ENCODE results near the gene SAXO2.
"Not testable (repeated sequence)": the region's sequence is repeated elsewhere in the genome, so short reads cannot be mapped to it uniquely, and the experiment has no call there.

DNA sequence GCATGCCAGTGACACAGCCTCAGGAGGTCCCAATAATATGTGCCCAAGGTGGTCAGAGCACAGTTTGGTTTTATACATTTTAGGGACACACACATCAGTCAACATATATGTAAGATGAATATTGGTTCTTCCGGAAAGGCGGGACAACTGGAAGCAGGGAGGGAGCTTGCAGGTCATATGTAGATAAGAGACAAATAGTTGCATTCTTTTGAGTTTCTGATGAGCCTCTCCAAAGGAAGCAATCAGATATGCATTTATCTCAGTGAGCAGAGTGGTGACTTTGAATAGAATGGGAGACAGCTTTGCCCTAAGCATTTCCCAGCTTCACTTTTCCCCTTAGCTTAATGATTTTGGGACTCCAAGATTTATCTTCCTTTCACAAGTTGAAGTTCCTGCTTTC is 4.5 kb downstream of the SAXO2 start:
- TF ChIP-seq, protein P1, sequence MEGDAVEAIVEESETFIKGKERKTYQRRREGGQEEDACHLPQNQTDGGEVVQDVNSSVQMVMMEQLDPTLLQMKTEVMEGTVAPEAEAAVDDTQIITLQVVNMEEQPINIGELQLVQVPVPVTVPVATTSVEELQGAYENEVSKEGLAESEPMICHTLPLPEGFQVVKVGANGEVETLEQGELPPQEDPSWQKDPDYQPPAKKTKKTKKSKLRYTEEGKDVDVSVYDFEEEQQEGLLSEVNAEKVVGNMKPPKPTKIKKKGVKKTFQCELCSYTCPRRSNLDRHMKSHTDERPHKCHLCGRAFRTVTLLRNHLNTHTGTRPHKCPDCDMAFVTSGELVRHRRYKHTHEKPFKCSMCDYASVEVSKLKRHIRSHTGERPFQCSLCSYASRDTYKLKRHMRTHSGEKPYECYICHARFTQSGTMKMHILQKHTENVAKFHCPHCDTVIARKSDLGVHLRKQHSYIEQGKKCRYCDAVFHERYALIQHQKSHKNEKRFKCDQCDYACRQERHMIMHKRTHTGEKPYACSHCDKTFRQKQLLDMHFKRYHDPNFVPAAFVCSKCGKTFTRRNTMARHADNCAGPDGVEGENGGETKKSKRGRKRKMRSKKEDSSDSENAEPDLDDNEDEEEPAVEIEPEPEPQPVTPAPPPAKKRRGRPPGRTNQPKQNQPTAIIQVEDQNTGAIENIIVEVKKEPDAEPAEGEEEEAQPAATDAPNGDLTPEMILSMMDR (IDR thresholded peaks at IDR 0.05): not testable (repeated sequence)
- not testable (repeated sequence) for TF ChIP-seq POLR2A, POLR2AphosphoS5, EP300 (IDR thresholded peaks at IDR 0.05)

Measured in gastroesophageal sphincter (tissue), 3 donors.